PC-3 (cell line): ENCODE measurements around the gene LCK. TPM values are rescaled to one million over a fixed set of nuclear protein-coding genes. Genes with fewer than 3 reads are reported as not detected.

Experiments
- ATAC-seq: fragments of 200-7000 bp; cut with Tn5 transposase; 2 replicates; pipeline ENCODE4 v1.9.1; 2020; ENCODE audit warnings: mild to moderate bottlenecking, moderate library complexity
- BruUV-seq: library from RNA; stranded (reverse); fragments of 400-500 nt; replicated peaks from 2 replicates; lab custom pipeline; 2021; lab: Mats Ljungman, UMichigan
- CTCF ChIA-PET: fragments of 300-600 bp; sonication (Branson Sonifier 250); formaldehyde crosslinking; loops from one replicate; lab custom pipeline; 2022; ENCODE audit warnings: antibody characterized with exemption; lab: Charles Lee
- POLR2A ChIA-PET: fragments of 300-600 bp; sonication (Branson Sonifier 250); formaldehyde crosslinking; loops from one replicate; lab custom pipeline; 2022; ENCODE audit warnings: antibody characterized with exemption; ENCODE audit not compliant: unreplicated experiment; lab: Charles Lee
- DNase-seq: peaks from one replicate; pipeline ENCODE4 v3.0.0-alpha.2; 2015
- H2AFZ ChIP-seq: fragments of 300-600 bp; sonication (generic); 2 replicates; pipeline ENCODE4 v1.6.0; 2016; ENCODE audit warnings: antibody characterized with exemption, low read length
- H3F3A ChIP-seq: fragments of 300-600 bp; sonication (generic); one replicate; pipeline ENCODE4 v1.6.0; 2017; ENCODE audit warnings: antibody characterized with exemption, low read length, control low read depth, mild to moderate bottlenecking; ENCODE audit not compliant: unreplicated experiment
- H3K27ac ChIP-seq: fragments of 300-600 bp; sonication (generic); 2 replicates; pipeline ENCODE4 v1.5.1; 2016; ENCODE audit warnings: mild to moderate bottlenecking, low read length
- H3K27me3 ChIP-seq: fragments of 300-600 bp; sonication (generic); 2 replicates; pipeline ENCODE4 v1.6.1; 2016; ENCODE audit warnings: low read length, mixed read lengths
- H3K36me3 ChIP-seq: fragments of 300-600 bp; sonication (generic); 2 replicates; pipeline ENCODE4 v1.6.1; 2016; ENCODE audit warnings: low read depth, mixed run types, low read length, mixed read lengths
- H3K4me1 ChIP-seq: fragments of 300-600 bp; sonication (generic); 2 replicates; pipeline ENCODE4 v1.5.1; 2016; ENCODE audit warnings: low read length; ENCODE audit not compliant: insufficient read depth
- H3K4me2 ChIP-seq: fragments of 300-600 bp; sonication (generic); 2 replicates; pipeline ENCODE4 v1.6.0; 2016; ENCODE audit warnings: low read length
- H3K4me3 ChIP-seq: fragments of 300-600 bp; sonication (generic); 2 replicates; pipeline ENCODE4 v1.5.1; 2016; ENCODE audit warnings: mild to moderate bottlenecking, low read length, mixed read lengths
- H3K79me2 ChIP-seq: fragments of 300-600 bp; sonication (generic); 2 replicates; pipeline ENCODE4 v1.6.1; 2017; ENCODE audit warnings: low read length, mixed read lengths
- H3K9ac ChIP-seq: fragments of 300-600 bp; sonication (generic); 2 replicates; pipeline ENCODE4 v1.6.0; 2016; ENCODE audit warnings: mild to moderate bottlenecking, low read length
- H3K9me2 ChIP-seq: fragments of 300-600 bp; sonication (generic); replicated peaks from 2 replicates; pipeline ENCODE4 v1.6.1; 2016; ENCODE audit warnings: mixed run types, low read length, mixed read lengths
- H3K9me3 ChIP-seq: fragments of 300-600 bp; sonication (generic); 2 replicates; pipeline ENCODE4 v1.6.1; 2016; ENCODE audit warnings: low read length, mixed read lengths
- H4K20me1 ChIP-seq: fragments of 300-600 bp; sonication (generic); 2 replicates; pipeline ENCODE4 v1.6.1; 2016; ENCODE audit warnings: low read length, mixed read lengths
- CTCF ChIP-seq: fragments of 300-600 bp; sonication (generic); conservative IDR thresholded peaks from 2 replicates; pipeline ENCODE4 v1.5.1; 2017; ENCODE audit warnings: antibody characterized with exemption, low read depth, mild to moderate bottlenecking, low read length
- EZH2 ChIP-seq: fragments of 300-600 bp; sonication (generic); IDR thresholded peaks from one replicate; pipeline ENCODE4 v1.6.1; 2017; ENCODE audit warnings: antibody characterized with exemption, mild to moderate bottlenecking, low read length; ENCODE audit not compliant: unreplicated experiment
- EZH2phosphoT487 ChIP-seq: fragments of 300-600 bp; sonication (generic); IDR thresholded peaks from 2 replicates; pipeline ENCODE4 v1.6.1; 2018; ENCODE audit warnings: mild to moderate bottlenecking, antibody characterized with exemption, low read length, borderline replicate concordance
- intact Hi-C: fragments of 100-400 bp; cut with micrococcal nuclease; formaldehyde crosslinking; loops from 2 replicates; pipeline ENCODE4 v1.9.0; 2023
- total RNA-seq: library from RNA; depleted of rRNA; stranded (reverse); fragments of >200 nt; gene quantifications from 2 replicates; pipeline ENCODE4 v1.2.3, GENCODE V29; 2014

Gene LCK
- total RNA-seq, 1 experiment from 2014 or later: 4.3 TPM

GRCh38 chr1:32231843-32232432, 19.1 kb upstream of the LCK start:
- intact Hi-C loops: no loop called here
- Histone ChIP-seq H4K20me1 (no peaks in the 10 kb centered on the region), H3K9me3 (no peaks in the 10 kb centered on the region), H3K9ac (no peak overlapping the region), H3K36me3 (peaks cover 30% of the 10 kb centered on the region), H3F3A (peaks cover 6% of the 10 kb centered on the region), H3K4me1 (peaks cover 23% of the 10 kb centered on the region), H3K4me2 (no peak overlapping the region), H3K4me3 (no peak overlapping the region), H3K9me2 (no peaks in the 10 kb centered on the region), H3K27ac (no peak overlapping the region), H2AFZ (no peak overlapping the region), H3K79me2 (no peaks in the 10 kb centered on the region), H3K27me3 (no peaks in the 10 kb centered on the region)
- no peak for DNase-seq
- ChIA-PET POLR2A (no interaction called here), CTCF (no interaction called here)
- ATAC-seq: no peak
- TF ChIP-seq EZH2phosphoT487 (no peak), EZH2 (no peak), CTCF (no peak)
- no TSS peak for BruUV-seq

GRCh38 chr1:32232558-32233304, 18.3 kb upstream of the LCK start:
- H3K9me3 ChIP-seq: no peaks in the 10 kb centered on the region
- no peak overlapping the region for H3K9ac ChIP-seq
- no peaks in the 10 kb centered on the region for H3K27me3 ChIP-seq
- no peak overlapping the region for H3K4me3 ChIP-seq
- H3K36me3 ChIP-seq: peaks cover 24% of the 10 kb centered on the region
- intact Hi-C loops: no loop called here
- H3K4me2 ChIP-seq: no peak overlapping the region
- peaks cover 25% of the 10 kb centered on the region for H3K4me1 ChIP-seq
- CTCF ChIA-PET: no interaction called here
- DNase-seq: no peak
- no peak overlapping the region for H3K27ac ChIP-seq
- H3K79me2 ChIP-seq: no peaks in the 10 kb centered on the region
- H3F3A ChIP-seq: peaks cover 6% of the 10 kb centered on the region
- no TSS peak for BruUV-seq
- TF ChIP-seq EZH2: no peak
- TF ChIP-seq EZH2phosphoT487: no peak
- no peak for ATAC-seq
- POLR2A ChIA-PET: no interaction called here
- no peaks in the 10 kb centered on the region for H4K20me1 ChIP-seq
- H3K9me2 ChIP-seq: no peaks in the 10 kb centered on the region
- no peak overlapping the region for H2AFZ ChIP-seq

- ChIA-PET CTCF (no interaction called here), POLR2A (no interaction called here)
- Histone ChIP-seq H2AFZ (no peak overlapping the region), H3K79me2 (no peaks in the 10 kb centered on the region), H3K9ac (no peak overlapping the region), H3K27me3 (no peaks in the 10 kb centered on the region), H3K27ac (peak overlapping the region; percentile 90; the same call in 1 of the 2 replicates), H3K4me1 (peaks cover 25% of the 10 kb centered on the region), H3K36me3 (peaks cover 9% of the 10 kb centered on the region), H3K9me3 (no peaks in the 10 kb centered on the region), H3K4me2 (no peak overlapping the region), H3K9me2 (no peaks in the 10 kb centered on the region), H3K4me3 (no peak overlapping the region), H3F3A (peaks cover 6% of the 10 kb centered on the region), H4K20me1 (no peaks in the 10 kb centered on the region)
- BruUV-seq: no TSS peak
- TF ChIP-seq EZH2: no peak
- TF ChIP-seq EZH2phosphoT487: no peak
- TF ChIP-seq CTCF: no peak
- DNase-seq: no peak
- intact Hi-C loops: no loop called here
- peak; percentile 19 for ATAC-seq
Observed at GRCh38 chr1:32234792-32235191, 16.3 kb upstream of the LCK start.
